Measurements from ENCODE around the gene SERPINB12. TPM values are rescaled to one million over a fixed set of nuclear protein-coding genes. Genes with fewer than 3 reads are reported as not detected.

Gene SERPINB12
- total RNA-seq, 1 donor = not detected

DNA sequence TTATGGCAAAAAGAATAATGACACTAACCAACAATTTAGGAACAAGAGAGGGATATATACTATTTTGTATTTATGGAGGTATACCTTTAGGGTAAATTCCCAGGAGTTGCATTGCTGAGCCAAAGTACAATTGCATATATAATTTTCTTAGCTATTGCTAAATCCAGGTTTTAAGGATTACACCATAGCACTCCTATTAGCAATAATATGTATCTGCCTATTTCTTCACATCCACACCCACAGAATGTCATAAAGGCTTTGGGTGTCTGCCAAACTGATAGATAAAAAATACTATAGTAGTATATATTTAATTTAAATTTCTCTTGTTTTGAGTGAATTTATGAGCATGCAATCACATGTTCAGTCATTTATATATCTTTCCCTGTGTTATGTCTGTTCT lies 33.5 kb downstream of the SERPINB12 start:
- H3K4me1 ChIP-seq (ENCODE audit: insufficient read depth, low read length) = no peaks in the 10 kb centered on the region
- no peak overlapping the region for H3K4me2 ChIP-seq (ENCODE audit: insufficient read depth, low read length)
- H3K9me3 ChIP-seq (ENCODE audit: low read depth, low read length) = no peaks in the 10 kb centered on the region
- no peak overlapping the region for H2AFZ ChIP-seq (ENCODE audit: low read length)
- DNase-seq (ENCODE audit: insufficient read length, low spot score, missing footprints) = no peak
- no peak overlapping the region for H3K27ac ChIP-seq (ENCODE audit: low read depth, low read length)
- H3K4me3 ChIP-seq (ENCODE audit: insufficient read depth, low read length) = no peak overlapping the region
- no peaks in the 10 kb centered on the region for H4K20me1 ChIP-seq (ENCODE audit: insufficient read depth, low read length)
- no peaks in the 10 kb centered on the region for H3K79me2 ChIP-seq (ENCODE audit: insufficient read depth, low read length)
- no peak for TF ChIP-seq CTCF (IDR thresholded peaks at IDR 0.05; ENCODE audit: extremely low read depth, low read depth, low read length)
- peaks cover 4% of the 10 kb centered on the region for H3K27me3 ChIP-seq (ENCODE audit: insufficient read depth, low read length)
- H3K36me3 ChIP-seq (ENCODE audit: insufficient read depth, low read length) = no peaks in the 10 kb centered on the region

GRCh38 chr18:63578357-63578958 lies 36.3 kb downstream of the SERPINB12 start:
- Histone ChIP-seq H3K79me2 (ENCODE audit: insufficient read depth, low read length) (no peaks in the 10 kb centered on the region), H3K4me2 (ENCODE audit: insufficient read depth, low read length) (no peak overlapping the region), H3K27me3 (ENCODE audit: insufficient read depth, low read length) (peaks cover 6% of the 10 kb centered on the region), H3K36me3 (ENCODE audit: insufficient read depth, low read length) (no peaks in the 10 kb centered on the region), H3K9me3 (ENCODE audit: low read depth, low read length) (no peaks in the 10 kb centered on the region), H4K20me1 (ENCODE audit: insufficient read depth, low read length) (no peaks in the 10 kb centered on the region), H3K4me3 (ENCODE audit: insufficient read depth, low read length) (no peak overlapping the region), H2AFZ (ENCODE audit: low read length) (no peak overlapping the region), H3K4me1 (ENCODE audit: insufficient read depth, low read length) (no peaks in the 10 kb centered on the region), H3K27ac (ENCODE audit: low read depth, low read length) (no peak overlapping the region)
- DNase-seq (ENCODE audit: insufficient read length, low spot score, missing footprints) = no peak
- peak; percentile 79 for TF ChIP-seq CTCF (IDR thresholded peaks at IDR 0.05; ENCODE audit: extremely low read depth, low read depth, low read length)

GRCh38 chr18:63579616-63580015 lies 37.4 kb downstream of the SERPINB12 start:
- Histone ChIP-seq H3K4me3 (ENCODE audit: insufficient read depth, low read length) (no peak overlapping the region), H4K20me1 (ENCODE audit: insufficient read depth, low read length) (no peaks in the 10 kb centered on the region), H3K36me3 (ENCODE audit: insufficient read depth, low read length) (no peaks in the 10 kb centered on the region), H3K9me3 (ENCODE audit: low read depth, low read length) (no peaks in the 10 kb centered on the region), H3K27me3 (ENCODE audit: insufficient read depth, low read length) (peaks cover 6% of the 10 kb centered on the region), H3K79me2 (ENCODE audit: insufficient read depth, low read length) (no peaks in the 10 kb centered on the region), H3K4me1 (ENCODE audit: insufficient read depth, low read length) (no peaks in the 10 kb centered on the region), H3K27ac (ENCODE audit: low read depth, low read length) (no peak overlapping the region), H2AFZ (ENCODE audit: low read length) (no peak overlapping the region), H3K4me2 (ENCODE audit: insufficient read depth, low read length) (no peak overlapping the region)
- DNase-seq (ENCODE audit: insufficient read length, low spot score, missing footprints) = no peak
- no peak for TF ChIP-seq CTCF (IDR thresholded peaks at IDR 0.05; ENCODE audit: extremely low read depth, low read depth, low read length)

DNA sequence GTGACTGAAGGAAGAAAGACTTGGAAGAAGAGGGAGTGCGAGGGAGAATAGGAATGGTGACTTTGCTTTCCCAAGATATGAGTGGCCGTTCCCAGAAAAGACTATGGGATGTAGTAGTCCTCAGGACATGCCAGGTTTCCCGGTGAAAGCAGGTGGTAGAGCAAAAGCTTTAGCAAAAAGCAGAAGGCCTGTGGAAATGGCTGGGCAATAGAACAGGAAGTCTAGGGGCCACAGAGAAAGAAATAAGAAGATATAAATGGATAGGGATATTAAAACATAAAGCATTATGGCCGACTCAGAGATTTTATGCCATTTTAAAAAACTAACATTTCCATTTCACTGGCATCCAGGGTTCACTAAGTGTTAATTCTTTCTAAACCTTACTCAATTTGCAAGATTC lies 43.8 kb downstream of the SERPINB12 start:
- Histone ChIP-seq H4K20me1 (ENCODE audit: insufficient read depth, low read length) (no peaks in the 10 kb centered on the region), H3K4me3 (ENCODE audit: insufficient read depth, low read length) (no peak overlapping the region), H3K36me3 (ENCODE audit: insufficient read depth, low read length) (no peaks in the 10 kb centered on the region), H3K27ac (ENCODE audit: low read depth, low read length) (no peak overlapping the region), H3K27me3 (ENCODE audit: insufficient read depth, low read length) (peaks cover 2% of the 10 kb centered on the region), H3K4me1 (ENCODE audit: insufficient read depth, low read length) (no peaks in the 10 kb centered on the region), H2AFZ (ENCODE audit: low read length) (no peak overlapping the region), H3K4me2 (ENCODE audit: insufficient read depth, low read length) (no peak overlapping the region), H3K79me2 (ENCODE audit: insufficient read depth, low read length) (no peaks in the 10 kb centered on the region), H3K9me3 (ENCODE audit: low read depth, low read length) (no peaks in the 10 kb centered on the region)
- DNase-seq (ENCODE audit: insufficient read length, low spot score, missing footprints) = no peak
- TF ChIP-seq CTCF (IDR thresholded peaks at IDR 0.05; ENCODE audit: extremely low read depth, low read depth, low read length) = no peak
